ENCODE measurements around the gene FAM107B.

DNA sequence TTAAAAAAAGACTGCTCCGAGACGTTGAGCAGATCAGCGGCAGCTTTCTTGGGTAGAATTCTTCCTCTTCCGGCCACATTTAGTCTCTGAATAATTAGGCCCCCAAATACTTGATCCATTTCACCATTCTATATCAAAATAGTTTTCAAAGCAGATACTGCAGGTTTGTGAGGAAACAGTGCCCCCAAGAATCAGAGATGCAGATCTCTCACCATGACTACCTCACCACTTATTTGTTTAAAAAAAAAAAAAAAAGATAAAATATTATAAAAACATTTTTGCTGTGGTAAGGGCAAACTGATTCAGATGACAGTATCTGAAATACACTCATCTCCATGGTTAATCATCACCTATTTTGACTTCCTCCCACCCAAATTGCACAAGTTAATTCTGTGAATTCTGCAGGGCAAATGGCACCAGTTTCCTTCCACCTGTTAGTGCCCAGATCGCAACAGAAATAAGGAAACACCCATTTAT, 210.4 kb downstream of the FAM107B start:
- TF ChIP-seq TAF1 (conservative IDR thresholded peaks at IDR 0.05) (no peak), FOXA1 (IDR thresholded peaks at IDR 0.05) (no peak), SP1 (IDR thresholded peaks at IDR 0.05) (peak; percentile 52)
- TF ChIP-seq, protein P1, sequence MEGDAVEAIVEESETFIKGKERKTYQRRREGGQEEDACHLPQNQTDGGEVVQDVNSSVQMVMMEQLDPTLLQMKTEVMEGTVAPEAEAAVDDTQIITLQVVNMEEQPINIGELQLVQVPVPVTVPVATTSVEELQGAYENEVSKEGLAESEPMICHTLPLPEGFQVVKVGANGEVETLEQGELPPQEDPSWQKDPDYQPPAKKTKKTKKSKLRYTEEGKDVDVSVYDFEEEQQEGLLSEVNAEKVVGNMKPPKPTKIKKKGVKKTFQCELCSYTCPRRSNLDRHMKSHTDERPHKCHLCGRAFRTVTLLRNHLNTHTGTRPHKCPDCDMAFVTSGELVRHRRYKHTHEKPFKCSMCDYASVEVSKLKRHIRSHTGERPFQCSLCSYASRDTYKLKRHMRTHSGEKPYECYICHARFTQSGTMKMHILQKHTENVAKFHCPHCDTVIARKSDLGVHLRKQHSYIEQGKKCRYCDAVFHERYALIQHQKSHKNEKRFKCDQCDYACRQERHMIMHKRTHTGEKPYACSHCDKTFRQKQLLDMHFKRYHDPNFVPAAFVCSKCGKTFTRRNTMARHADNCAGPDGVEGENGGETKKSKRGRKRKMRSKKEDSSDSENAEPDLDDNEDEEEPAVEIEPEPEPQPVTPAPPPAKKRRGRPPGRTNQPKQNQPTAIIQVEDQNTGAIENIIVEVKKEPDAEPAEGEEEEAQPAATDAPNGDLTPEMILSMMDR (IDR thresholded peaks at IDR 0.05; ENCODE audit: low read depth, low read length, missing input control): no peak
- TF ChIP-seq, protein P2, sequence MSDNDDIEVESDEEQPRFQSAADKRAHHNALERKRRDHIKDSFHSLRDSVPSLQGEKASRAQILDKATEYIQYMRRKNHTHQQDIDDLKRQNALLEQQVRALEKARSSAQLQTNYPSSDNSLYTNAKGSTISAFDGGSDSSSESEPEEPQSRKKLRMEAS (IDR thresholded peaks at IDR 0.05): peak; percentile 76
- TF ChIP-seq, protein P3, sequence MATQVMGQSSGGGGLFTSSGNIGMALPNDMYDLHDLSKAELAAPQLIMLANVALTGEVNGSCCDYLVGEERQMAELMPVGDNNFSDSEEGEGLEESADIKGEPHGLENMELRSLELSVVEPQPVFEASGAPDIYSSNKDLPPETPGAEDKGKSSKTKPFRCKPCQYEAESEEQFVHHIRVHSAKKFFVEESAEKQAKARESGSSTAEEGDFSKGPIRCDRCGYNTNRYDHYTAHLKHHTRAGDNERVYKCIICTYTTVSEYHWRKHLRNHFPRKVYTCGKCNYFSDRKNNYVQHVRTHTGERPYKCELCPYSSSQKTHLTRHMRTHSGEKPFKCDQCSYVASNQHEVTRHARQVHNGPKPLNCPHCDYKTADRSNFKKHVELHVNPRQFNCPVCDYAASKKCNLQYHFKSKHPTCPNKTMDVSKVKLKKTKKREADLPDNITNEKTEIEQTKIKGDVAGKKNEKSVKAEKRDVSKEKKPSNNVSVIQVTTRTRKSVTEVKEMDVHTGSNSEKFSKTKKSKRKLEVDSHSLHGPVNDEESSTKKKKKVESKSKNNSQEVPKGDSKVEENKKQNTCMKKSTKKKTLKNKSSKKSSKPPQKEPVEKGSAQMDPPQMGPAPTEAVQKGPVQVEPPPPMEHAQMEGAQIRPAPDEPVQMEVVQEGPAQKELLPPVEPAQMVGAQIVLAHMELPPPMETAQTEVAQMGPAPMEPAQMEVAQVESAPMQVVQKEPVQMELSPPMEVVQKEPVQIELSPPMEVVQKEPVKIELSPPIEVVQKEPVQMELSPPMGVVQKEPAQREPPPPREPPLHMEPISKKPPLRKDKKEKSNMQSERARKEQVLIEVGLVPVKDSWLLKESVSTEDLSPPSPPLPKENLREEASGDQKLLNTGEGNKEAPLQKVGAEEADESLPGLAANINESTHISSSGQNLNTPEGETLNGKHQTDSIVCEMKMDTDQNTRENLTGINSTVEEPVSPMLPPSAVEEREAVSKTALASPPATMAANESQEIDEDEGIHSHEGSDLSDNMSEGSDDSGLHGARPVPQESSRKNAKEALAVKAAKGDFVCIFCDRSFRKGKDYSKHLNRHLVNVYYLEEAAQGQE (IDR thresholded peaks at IDR 0.05): peak; percentile 44
